Smooth muscle cell (in vitro differentiated cells): Measurements from ENCODE around the gene PITX3. TPM values are rescaled to one million over a fixed set of nuclear protein-coding genes. Genes with fewer than 3 reads are reported as not detected.

Source experiments
- DNase-seq: peaks from one replicate; lab custom pipeline; 2025; ENCODE audit not compliant: unreplicated experiment; lab: John Stamatoyannopoulos, UW
- H2AFZ ChIP-seq: fragments of 200-600 bp; sonication (generic); 2 replicates; pipeline ENCODE4 v1.6.0; 2016; ENCODE audit warnings: antibody characterized with exemption, low read depth, mild to moderate bottlenecking
- H3F3A ChIP-seq: fragments of 200-600 bp; sonication (generic); 2 replicates; pipeline ENCODE4 v1.6.0; 2017; ENCODE audit warnings: antibody characterized with exemption, low read depth
- H3K27ac ChIP-seq: fragments of 200-600 bp; sonication (generic); 2 replicates; pipeline ENCODE4 v1.5.1; 2016; ENCODE audit warnings: low read depth, mild to moderate bottlenecking
- H3K27me3 ChIP-seq: fragments of 200-600 bp; sonication (generic); 2 replicates; pipeline ENCODE4 v1.6.1; 2016; ENCODE audit warnings: low read depth, mild to moderate bottlenecking
- H3K36me3 ChIP-seq: fragments of 200-600 bp; sonication (generic); 2 replicates; pipeline ENCODE4 v1.5.1; 2016; ENCODE audit warnings: low read depth
- H3K4me1 ChIP-seq: fragments of 200-600 bp; sonication (generic); 2 replicates; pipeline ENCODE4 v1.5.1; 2016; ENCODE audit warnings: low read depth
- H3K4me2 ChIP-seq: fragments of 200-600 bp; sonication (generic); 2 replicates; pipeline ENCODE4 v1.6.0; 2016; ENCODE audit warnings: mild to moderate bottlenecking
- H3K4me3 ChIP-seq: fragments of 200-600 bp; sonication (generic); 2 replicates; pipeline ENCODE4 v1.5.1; 2016; ENCODE audit warnings: mild to moderate bottlenecking
- H3K79me2 ChIP-seq: fragments of 200-600 bp; sonication (generic); 2 replicates; pipeline ENCODE4 v1.6.0; 2016; ENCODE audit warnings: low read depth, mild to moderate bottlenecking
- H3K9ac ChIP-seq: fragments of 200-600 bp; sonication (generic); 2 replicates; pipeline ENCODE4 v1.6.0; 2016; ENCODE audit warnings: low read depth
- H3K9me3 ChIP-seq: fragments of 200-600 bp; sonication (generic); replicated peaks from 2 replicates; pipeline ENCODE4 v1.5.1; 2016; ENCODE audit warnings: low read depth
- H4K20me1 ChIP-seq: fragments of 200-600 bp; sonication (generic); 2 replicates; pipeline ENCODE4 v1.6.0; 2016; ENCODE audit warnings: low read depth
- CTCF ChIP-seq: fragments of 200-600 bp; sonication (generic); IDR thresholded peaks from 2 replicates; pipeline ENCODE4 v1.5.1; 2017; ENCODE audit warnings: borderline replicate concordance, mild to moderate bottlenecking, antibody characterized with exemption; ENCODE audit not compliant: insufficient read depth, poor library complexity, severe bottlenecking
- WGBS: methylation state at CpG from one replicate; pipeline ENCODE4 v1.1.7; 2016; ENCODE audit warnings: low lambda C conversion rate; 5-methylcytosine and 5-hydroxymethylcytosine counted together
- polyA plus RNA-seq: library from polyadenylated mRNA; unstranded; fragments of >200 nt; fragmentation: Nextera tagmentation; extraction: Ambion mirVana; gene quantifications from 2 replicates; pipeline ENCODE4 v1.2.1, GENCODE V29; 2016
- total RNA-seq: library from RNA; depleted of rRNA; stranded (reverse); fragments of >200 nt; gene quantifications from 2 replicates; pipeline ENCODE4 v1.2.3, GENCODE V29; 2014

Gene PITX3
- total RNA-seq = not detected in 2 replicates
- polyA plus RNA-seq = 2.0 TPM in 2 replicates

GRCh38 chr10:102241444-102242117 is at the start of gene PITX3:
PITX3 (minus strand) TSS chr10:102241512; CDS start chr10:102232080, 9,432 bp downstream.
- Histone ChIP-seq H3K79me2 (peaks cover 11% of the 10 kb centered on the region), H3K4me2 (peak within 1 kb of the TSS; percentile 96), H3F3A (no peaks in the 10 kb centered on the region), H4K20me1 (peaks cover 7% of the 10 kb centered on the region), H2AFZ (peak within 1 kb of the TSS; percentile 85), H3K9me3 (no peaks in the 10 kb centered on the region), H3K27me3 (peaks cover 34% of the 10 kb centered on the region), H3K36me3 (no peaks in the 10 kb centered on the region), H3K9ac (peak within 1 kb of the TSS; percentile 47), H3K4me1 (peaks cover 11% of the 10 kb centered on the region), H3K27ac (peak within 1 kb of the TSS; percentile 25), H3K4me3 (peak within 1 kb of the TSS; percentile 67)
- TF ChIP-seq CTCF = no peak
- under 1% methylated on average over 40 of the region's 57 CpGs for WGBS
- DNase-seq = peak; percentile 86

- DNase-seq = no peak
- peaks cover 98% of the 10 kb centered on the region for H4K20me1 ChIP-seq
- no peak for TF ChIP-seq CTCF
- H2AFZ ChIP-seq = no peak overlapping the region
- H3K4me2 ChIP-seq = no peak overlapping the region
- H3K9me3 ChIP-seq = no peaks in the 10 kb centered on the region
- no peak overlapping the region for H3K9ac ChIP-seq
- H3K27ac ChIP-seq = no peak overlapping the region
- H3K4me3 ChIP-seq = no peak overlapping the region
- 94% methylated on average over 3 of the region's 3 CpGs for WGBS
- peaks cover 92% of the 10 kb centered on the region for H3K79me2 ChIP-seq
- H3K36me3 ChIP-seq = no peaks in the 10 kb centered on the region
- no peaks in the 10 kb centered on the region for H3F3A ChIP-seq
- no peaks in the 10 kb centered on the region for H3K27me3 ChIP-seq
- H3K4me1 ChIP-seq = no peaks in the 10 kb centered on the region
These were observed 48.5 kb upstream of the PITX3 start for GRCh38 chr10:102289840-102290239.

DNA sequence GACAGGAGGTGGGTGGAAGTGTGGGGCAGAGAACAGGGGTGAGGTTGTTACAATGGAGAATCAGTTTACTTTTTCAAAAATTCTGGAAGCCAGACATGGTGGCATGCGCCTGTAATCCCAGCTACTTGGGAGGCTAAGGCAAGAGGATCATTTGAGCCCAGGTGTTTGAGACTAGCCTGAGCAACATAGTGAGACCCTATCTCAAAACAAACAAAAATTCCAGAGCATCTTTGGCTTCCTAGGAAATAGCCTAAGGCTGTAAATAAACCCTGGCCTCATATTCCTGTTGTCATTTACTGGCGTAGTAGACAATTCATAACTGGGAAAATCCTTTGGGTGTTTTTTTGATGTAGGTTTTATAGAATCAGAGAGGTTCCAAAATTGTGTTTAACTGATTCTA is 48.0 kb upstream of the PITX3 start:
- Histone ChIP-seq H3K4me2 (no peak overlapping the region), H3K79me2 (peaks cover 92% of the 10 kb centered on the region), H3K4me3 (no peak overlapping the region), H2AFZ (no peak overlapping the region), H3K4me1 (no peaks in the 10 kb centered on the region), H3F3A (no peaks in the 10 kb centered on the region), H4K20me1 (peaks cover 98% of the 10 kb centered on the region), H3K27ac (no peak overlapping the region), H3K9me3 (no peaks in the 10 kb centered on the region), H3K27me3 (no peaks in the 10 kb centered on the region), H3K9ac (no peak overlapping the region), H3K36me3 (no peaks in the 10 kb centered on the region)
- TF ChIP-seq CTCF = no peak
- 95% methylated on average over 2 of the region's 2 CpGs for WGBS
- no peak for DNase-seq

DNA sequence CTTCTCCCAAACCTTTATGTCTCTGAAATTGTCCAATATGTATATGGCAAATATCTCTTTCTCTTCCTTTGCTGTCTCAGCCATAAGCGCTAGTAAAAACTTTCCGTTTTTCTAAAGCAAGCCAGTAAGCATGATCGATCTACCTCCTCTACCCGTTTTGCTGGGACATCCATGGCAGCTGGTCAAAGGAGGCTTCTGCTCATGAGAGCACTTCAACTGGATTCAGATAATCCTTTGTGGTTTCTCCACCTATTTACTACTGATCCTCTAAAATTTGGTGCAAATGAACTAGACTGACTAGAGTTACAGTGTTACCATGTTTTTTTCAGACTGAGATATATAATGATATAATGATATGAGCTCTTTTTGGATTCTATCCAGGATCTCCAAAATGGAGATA is 46.7 kb upstream of the PITX3 start:
- TF ChIP-seq CTCF = no peak
- 82% methylated on average over 4 of the region's 4 CpGs for WGBS
- H2AFZ ChIP-seq = no peak overlapping the region
- no peaks in the 10 kb centered on the region for H3F3A ChIP-seq
- H3K27me3 ChIP-seq = no peaks in the 10 kb centered on the region
- DNase-seq = no peak
- H3K4me2 ChIP-seq = no peak overlapping the region
- no peak overlapping the region for H3K27ac ChIP-seq
- no peaks in the 10 kb centered on the region for H3K9me3 ChIP-seq
- no peak overlapping the region for H3K4me3 ChIP-seq
- H4K20me1 ChIP-seq = peaks cover 98% of the 10 kb centered on the region
- no peaks in the 10 kb centered on the region for H3K4me1 ChIP-seq
- peaks cover 92% of the 10 kb centered on the region for H3K79me2 ChIP-seq
- no peaks in the 10 kb centered on the region for H3K36me3 ChIP-seq
- H3K9ac ChIP-seq = no peak overlapping the region
